ENCODE data around the gene SLC24A4.

The SLC24A4 gene

GRCh38 chr14:92458136-92459029, 135.4 kb downstream of the SLC24A4 start:
- no peak for DNase-seq (ENCODE audit: low read depth)

DNA sequence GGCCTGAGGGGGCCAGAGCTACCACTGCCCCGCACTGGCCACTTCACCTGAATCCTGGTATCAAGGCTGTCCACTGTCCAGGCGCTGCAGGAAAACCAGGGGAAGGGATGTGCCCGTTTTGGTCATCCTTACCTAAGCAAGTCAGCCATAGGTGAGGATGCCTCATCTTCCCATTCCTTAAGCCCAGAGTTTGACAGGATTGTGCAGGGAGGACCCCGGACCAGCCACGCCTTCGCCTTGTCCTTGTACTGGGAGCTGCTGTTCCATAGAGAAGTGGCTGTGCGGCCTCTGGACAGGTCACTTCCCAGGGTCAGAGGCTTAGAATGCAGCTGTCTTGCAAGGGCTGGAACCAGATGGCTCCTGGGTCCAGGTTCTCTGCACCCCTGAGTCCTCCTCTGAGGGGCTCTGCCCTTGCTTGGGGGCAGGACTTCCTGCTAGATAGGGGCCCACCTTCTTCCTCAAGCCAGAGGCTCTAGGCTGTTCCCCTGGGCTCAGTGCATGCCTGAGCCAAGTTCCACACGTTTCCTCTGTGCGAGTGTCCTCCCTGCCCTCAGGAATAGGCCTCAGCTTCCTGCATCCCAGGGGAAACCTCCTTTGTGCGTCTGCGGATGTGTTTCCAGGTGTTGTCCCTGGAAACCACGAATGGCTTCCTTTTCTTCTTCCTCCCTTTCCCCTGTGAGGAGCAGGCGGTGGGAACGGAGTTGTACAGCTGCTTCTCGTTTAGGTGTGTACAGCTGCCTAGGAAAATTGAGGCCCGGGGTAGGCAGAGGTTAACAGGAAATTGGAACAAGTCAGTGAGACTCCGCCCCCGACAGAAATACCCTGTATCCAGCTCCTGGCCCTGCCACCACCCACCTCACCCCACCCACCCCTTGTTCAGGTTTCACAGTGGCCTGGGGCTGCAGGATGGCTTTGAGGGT, 136.3 kb downstream of the SLC24A4 start:
- DNase-seq (ENCODE audit: low read depth) = no peak

GRCh38 chr14:92459950-92460421, 137.0 kb downstream of the SLC24A4 start:
- DNase-seq (ENCODE audit: low read depth) = no peak

GRCh38 chr14:92460541-92460915, 137.6 kb downstream of the SLC24A4 start:
- no peak for DNase-seq (ENCODE audit: low read depth)

DNA sequence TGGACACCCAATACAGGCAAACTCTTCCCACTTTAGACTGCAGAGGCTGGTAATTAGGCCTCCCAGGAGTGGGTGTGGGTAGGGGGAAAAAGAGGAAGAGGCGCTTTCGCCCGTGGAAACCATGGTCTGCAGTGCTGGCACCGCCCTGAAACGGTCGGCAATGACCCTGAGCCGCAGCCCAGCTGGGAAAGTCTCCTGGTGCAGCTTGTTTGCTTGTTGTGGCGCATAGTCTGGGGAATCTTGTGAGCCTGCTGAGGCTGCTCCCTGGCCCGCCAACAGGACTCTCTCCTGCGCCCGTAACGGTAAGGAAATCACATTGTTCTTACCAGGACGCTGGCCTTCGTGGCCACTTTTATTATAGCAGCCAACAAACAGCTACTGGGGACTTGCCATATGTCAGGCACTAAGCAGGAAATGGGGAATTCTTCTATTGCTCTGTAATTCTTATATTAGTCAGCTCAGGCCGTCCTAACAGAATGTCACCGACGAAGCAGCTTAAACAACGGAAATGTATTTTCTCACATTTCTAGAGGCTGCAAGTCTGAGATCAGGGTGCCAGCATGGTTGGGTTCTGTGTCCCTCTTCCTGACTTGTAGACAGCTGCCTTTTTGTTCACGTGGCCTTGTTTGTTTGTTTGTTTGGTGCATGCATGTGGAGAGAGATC, 138.1 kb downstream of the SLC24A4 start:
- no peak for DNase-seq (ENCODE audit: low read depth)

GRCh38 chr14:92461891-92462290, 138.9 kb downstream of the SLC24A4 start:
- DNase-seq (ENCODE audit: low read depth) = no peak

GRCh38 chr14:92462568-92462967, 139.6 kb downstream of the SLC24A4 start:
- DNase-seq (ENCODE audit: low read depth) = no peak

GRCh38 chr14:92463141-92463540, 140.2 kb downstream of the SLC24A4 start:
- no peak for DNase-seq (ENCODE audit: low read depth)

- DNase-seq (ENCODE audit: low read depth) = no peak
Observed at GRCh38 chr14:92464156-92464555, 141.2 kb downstream of the SLC24A4 start.

- no peak for DNase-seq (ENCODE audit: low read depth)
Observed at GRCh38 chr14:92464716-92465115, 141.8 kb downstream of the SLC24A4 start.

GRCh38 chr14:92465353-92466055, 142.5 kb downstream of the SLC24A4 start:
- DNase-seq (ENCODE audit: low read depth) = no peak

DNA sequence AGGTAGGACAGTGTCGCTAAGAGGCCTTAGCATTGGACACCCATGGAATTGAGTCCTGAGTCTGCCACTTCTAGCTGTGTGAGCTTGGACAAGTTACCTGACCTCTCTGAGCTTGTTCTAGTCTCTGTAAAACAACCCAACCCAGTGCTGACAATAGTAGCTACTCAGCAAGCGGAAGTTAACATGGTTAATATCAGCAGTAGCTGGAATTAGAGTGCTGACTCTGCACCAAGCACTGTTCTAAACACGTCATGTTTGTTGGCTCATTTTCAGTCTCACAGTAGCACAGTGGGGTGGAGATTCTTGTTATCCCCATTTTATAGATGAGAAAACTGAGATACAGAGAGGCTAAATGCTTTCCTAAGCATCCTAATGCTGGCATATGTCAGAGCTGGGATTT, 143.1 kb downstream of the SLC24A4 start:
- DNase-seq (ENCODE audit: low read depth) = no peak

- no peak for DNase-seq (ENCODE audit: low read depth)
Observed at GRCh38 chr14:92469515-92469914, 146.6 kb downstream of the SLC24A4 start.

DNA sequence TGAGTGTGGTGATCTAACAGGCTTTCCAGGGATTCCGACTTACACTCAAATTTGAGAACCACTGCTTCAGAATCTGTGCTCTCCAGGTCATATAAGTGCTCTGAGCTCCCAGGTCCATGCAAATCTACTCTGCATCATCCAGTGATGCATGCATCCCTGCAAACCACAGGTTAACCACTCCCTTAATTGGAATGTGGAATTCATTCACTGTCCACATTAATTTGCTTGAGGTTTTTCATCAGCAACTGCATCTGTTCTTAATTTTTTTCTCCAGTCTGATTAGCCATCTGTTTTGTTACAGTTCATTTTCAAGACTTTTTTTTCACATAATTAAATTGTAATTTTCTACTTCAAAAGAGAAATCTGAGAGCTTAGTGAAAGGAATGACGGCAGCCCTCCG, 147.2 kb downstream of the SLC24A4 start:
- no peak for DNase-seq (ENCODE audit: low read depth)

- no peak for DNase-seq (ENCODE audit: low read depth)
Observed at GRCh38 chr14:92470811-92471210, 147.8 kb downstream of the SLC24A4 start.

- no peak for DNase-seq (ENCODE audit: low read depth)
Observed at GRCh38 chr14:92471919-92472318, 149.0 kb downstream of the SLC24A4 start.

DNA sequence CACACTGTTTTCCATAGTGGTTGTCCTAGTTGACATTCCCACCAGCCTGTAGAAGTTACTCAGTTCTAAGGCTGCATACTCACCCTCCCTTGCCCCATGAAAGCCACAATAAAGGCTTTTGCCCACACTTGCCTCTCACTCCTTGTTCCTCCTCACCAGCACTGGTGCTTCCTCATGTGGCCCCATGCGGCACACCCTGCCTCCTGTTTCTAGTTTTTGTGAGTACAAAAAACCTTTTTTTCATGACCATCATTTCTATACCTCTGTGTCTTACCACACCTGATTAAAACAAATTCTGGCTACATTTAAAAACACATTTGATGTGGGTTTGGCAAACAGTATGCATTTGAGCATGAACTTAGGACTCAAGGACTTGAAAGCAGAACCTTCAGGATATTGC, 149.9 kb downstream of the SLC24A4 start:
- no peak for DNase-seq (ENCODE audit: low read depth)

DNA sequence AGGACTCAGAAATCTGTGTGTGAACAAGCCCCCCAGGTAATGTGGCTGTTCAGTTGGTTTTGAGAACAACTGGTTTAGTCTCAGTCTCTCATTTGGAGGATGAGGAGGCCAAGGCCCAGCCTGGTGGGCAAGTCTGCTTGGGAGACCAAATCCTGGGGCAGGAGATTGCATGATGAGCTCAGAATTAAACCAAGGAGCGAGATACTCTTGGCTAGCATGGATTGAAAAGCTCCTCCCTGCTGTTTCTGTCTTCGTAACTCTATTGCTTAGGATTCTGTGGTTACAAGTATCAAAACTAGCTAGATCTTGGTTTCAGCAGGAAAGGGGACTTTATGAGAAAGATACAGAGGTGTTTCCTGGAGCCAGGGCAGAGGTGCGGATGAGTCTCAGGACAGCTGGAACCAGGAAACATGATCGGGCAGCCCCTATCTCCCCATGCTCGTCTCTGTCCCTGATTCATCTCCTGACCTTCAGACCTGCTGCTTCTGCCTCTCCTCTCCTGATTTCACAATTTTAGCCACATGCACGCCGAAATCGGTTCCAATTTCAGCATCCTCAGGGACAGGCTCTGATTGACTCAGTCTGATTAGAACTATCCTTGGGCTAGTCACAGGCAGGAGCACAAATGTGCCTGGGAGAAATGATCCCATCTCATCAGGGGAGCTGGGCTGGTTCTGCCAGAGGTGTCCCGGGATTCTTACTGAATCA, 150.4 kb downstream of the SLC24A4 start:
- DNase-seq (ENCODE audit: low read depth) = no peak

GRCh38 chr14:92473969-92474535, 151.1 kb downstream of the SLC24A4 start:
- no peak for DNase-seq (ENCODE audit: low read depth)

DNA sequence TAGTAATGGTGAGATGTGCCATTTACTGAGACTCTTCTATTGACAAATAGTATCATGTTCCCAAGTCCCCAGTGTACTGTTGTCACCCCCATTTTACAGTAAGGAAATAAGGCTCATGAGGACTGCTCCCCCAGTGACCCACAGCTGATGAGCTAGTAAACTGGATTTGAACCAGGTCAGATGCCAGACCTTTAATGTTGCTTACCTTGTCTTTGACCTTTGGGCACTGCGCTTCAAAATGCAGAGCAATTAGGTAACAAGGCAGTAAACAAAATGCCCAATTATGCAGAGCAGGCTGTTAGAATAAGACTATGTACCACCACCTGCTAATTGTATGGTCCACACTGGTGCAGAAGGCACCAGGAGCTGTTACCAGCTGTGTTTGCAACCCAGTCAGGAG, 152.1 kb downstream of the SLC24A4 start:
- DNase-seq (ENCODE audit: low read depth) = no peak
